Stimulated activated CD8-positive, alpha-beta memory T cell treated with anti-CD3 and anti-CD28 coated beads, Interleukin-7, amount 100 ng/mL, for 24 hours (primary cell): ENCODE data around the gene ATP5PD.
A peak's percentile ranks its signal among the peaks of the same experiment; 100 is the strongest.
"Not testable (repeated sequence)": the region's sequence is repeated elsewhere in the genome, so short reads cannot be mapped to it uniquely, and the experiment has no call there.

Experiments
- DNase-seq: peaks from one replicate; pipeline ENCODE4 v3.0.0-alpha.2; 2020; ENCODE audit warnings: low read depth

Gene ATP5PD

DNA sequence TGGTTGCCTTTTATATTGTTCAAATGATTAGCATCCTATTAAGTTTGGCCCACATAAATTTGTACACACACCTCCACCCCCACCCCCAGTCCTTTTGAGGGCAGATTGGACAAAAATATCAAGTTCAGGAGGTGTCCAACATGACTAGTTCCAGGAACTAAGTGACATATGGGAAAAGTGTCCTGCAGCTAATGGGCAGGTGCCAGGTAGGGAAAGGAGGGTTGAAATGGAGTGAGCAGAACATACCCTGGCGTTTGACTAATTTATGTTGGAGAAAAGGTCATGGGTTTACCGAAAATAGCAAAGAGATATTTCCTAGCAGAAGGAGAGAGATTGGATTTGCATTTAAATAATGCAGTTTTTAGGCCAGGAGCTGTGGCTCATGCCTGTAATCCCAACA, 5.2 kb upstream of the ATP5PD start:
- DNase-seq: no peak

DNA sequence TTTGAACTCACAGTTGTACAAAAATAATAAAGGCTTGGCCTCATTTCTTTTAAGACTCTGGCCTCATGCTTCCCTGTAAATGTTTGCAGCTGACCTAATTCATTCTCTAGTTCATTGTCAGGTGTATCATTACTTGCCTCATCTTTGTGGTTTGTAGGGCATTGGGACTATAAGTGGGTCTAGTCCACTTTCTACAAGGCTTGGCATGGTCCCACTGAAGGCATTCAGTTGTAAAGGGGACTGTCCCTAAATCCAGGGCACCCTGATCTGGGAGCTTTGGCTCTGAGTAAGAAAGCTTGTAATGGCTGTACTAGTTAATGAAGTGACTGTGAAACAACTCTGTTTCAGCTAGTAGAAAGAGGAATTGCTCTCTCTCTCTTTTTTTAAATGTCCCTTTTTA, 2.9 kb upstream of the ATP5PD start:
- no peak for DNase-seq

DNA sequence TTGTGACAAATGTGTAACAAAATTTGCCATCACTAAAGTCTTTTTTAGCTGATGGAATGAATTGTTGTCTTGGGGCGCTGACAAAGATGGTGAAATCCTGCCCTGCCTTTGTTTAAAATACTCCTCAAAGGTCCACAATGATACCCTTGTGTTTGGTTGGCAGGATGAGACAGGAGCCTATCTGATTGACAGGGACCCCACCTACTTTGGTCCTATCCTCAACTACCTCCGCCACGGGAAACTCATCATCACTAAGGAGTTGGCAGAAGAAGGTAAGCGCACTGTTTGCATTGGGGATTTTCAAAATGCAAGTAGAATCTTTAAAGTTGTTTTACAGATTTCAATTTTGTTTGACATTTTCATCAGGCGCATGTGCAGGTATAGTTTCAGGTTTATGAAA, 2.3 kb upstream of the ATP5PD start:
- DNase-seq: no peak

DNA sequence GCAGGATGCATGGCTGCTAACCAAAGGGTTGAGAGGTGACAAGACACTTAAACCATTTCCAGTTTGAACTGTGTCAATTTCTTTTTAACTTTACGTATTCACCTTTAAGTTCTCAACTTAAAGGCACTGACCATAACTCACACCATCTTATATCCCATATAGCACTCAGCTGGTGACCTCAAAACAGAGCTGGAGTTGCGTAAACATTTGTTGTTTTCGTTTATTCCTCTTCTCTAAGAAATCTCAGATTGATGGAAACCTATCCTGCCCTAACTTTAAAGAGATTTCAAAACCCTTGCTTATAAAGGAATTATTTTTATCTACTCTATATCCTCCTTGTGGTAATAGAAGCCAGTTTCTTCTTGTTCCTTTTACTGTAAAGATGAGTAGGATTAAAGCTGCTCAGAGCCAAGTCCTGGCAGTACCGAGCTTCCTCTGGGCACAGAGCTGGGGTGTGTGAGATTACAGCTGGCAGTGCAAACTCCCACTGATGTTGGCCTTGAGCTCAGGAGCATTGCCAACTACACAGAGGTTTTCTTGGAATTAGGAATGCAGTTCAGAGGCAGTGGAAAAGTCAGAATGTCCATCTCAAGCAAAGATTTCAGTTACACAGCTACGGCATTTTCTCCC, 1.6 kb upstream of the ATP5PD start:
- no peak for DNase-seq

DNA sequence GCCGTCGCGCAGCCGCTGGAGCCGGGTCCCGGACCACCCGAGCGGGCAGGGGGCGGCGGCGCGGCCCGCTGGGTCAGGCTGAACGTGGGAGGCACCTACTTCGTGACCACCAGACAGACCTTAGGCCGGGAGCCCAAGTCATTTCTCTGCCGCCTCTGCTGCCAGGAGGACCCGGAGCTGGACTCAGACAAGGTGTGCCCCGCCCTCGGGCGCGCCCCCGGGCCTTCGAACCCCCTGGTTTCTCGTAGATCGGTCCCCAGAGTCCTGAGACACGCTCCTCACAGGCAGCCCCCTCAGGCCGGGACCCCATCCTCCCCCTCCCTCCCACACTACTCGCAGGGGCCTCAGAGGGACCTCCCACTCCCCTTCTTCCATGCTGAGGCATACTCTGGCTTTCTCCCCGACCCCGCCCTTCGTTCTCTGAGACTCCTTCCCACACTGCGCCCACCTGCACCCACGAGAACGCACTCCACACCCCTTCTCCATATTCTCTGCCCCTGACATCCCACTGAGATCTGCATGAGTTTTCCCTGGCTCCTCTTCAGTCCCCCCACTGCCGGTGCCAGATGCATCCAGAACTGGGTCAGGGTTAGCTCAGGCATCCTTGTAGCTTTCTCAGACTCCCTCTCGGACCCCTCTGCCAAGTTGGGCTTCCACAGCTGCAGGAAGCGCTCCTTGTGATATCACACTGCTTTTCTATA, 779 bp upstream of the ATP5PD start:
- no peak for DNase-seq

DNA sequence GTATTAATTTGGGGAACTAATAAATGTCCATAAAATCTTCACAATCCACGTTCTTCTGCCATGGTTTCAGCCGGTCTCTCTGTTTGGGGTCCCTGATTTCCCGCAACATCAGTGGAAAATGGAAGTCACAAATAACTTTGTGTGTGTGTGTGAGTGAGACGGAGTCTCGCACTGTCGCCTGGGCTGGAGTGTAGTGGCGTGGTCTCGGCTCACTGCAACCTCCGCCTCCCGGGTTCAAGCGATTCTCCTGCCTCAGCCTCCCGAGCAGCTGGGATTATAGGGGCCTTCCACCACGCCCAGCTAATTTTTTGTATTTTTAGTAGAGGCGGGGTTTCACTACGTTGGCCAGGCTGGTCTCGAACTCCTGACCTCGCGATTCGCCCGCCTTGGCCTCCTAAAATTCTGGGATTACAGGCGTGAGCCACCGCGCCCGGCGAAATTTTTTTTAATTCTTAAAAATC, 793 bp downstream of the ATP5PD start:
- DNase-seq: not testable (repeated sequence)

DNA sequence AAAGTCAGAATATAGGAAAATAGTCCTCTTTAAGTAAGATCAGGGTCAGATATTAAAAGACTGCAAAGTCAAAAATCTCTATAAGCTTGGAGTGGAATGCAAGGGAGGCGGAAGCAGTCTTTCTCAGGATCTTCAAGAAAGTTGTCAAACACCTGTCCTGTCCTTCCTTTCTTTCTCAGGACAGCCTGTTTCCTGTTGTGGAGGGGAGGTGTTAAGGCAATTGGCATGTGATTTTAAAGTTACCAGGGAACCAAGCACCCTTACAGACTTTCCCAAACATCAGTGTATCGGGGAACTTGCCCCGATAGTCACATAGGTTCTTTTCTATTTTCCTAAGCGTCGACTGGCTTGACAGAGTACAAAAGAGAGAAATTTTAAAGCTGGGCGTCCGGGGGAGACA, 2.1 kb downstream of the ATP5PD start:
- no peak for DNase-seq

DNA sequence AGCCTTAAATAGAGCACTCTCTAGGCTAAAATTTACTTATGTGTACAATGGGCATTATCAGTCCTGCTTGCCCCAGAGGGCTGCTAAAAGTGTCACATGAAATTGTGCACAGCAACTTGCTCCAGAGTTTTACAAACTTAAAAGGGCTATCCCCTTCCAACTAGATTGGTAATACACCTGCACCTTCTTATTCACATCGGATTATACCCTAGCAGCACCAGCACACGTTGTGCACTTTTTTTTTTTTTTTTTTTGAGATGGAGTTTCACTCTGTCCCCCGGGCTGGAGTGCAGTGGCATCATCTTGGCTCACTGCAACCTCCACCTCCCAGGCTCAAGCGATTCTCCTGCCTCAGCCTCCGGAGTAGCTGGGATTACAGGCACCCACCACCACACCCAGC, 3.0 kb downstream of the ATP5PD start:
- not testable (repeated sequence) for DNase-seq

DNA sequence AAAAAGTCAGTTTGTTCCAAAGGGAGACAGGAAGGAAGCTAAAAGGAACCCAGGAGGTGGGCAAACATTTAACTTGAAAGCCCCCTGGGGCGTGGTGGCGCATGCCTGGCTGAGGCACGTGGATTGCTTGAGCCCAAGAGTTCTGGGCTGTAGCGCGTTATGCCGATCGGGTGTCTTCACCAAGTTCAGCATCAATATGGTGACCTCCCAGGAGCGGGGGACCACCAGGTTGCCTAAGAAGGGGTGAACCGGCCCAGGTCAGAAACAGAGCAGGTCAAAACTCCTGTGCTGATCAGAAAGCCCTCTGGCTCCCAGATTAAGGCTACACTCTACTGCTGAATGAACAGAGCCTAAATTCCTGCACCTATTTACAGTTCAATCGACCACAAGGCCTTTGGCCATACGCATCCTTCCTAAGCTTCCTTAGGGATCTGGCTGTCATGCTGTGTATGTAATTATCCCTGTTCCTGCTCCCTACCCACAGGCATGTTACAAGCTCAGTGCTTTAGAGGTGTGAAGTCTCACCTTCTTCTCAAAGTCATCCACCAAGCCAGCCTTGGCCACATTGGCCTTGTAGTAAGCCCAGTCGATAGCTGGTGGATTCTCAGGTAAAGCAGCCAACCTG, 5.0 kb downstream of the ATP5PD start:
- no peak for DNase-seq

DNA sequence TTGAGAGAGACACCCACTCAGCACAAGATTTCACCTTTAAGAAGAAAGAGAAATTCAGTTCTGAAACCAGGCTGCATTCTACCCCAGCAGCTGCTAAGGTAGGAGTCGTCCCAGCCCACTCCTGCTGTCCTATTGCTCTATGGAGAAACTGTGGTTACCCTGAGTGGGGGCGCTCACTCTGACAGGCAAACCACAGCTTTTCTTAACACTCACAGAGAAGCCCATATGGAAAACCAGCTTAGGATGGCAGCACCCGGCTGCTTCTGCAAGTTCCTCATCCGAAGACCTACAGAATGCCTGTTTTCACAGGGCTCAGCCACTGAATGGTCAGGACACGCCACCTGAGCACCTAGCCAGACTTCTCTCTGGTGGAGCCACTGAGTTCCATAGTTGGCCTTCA, 7.5 kb downstream of the ATP5PD start:
- no peak for DNase-seq

DNA sequence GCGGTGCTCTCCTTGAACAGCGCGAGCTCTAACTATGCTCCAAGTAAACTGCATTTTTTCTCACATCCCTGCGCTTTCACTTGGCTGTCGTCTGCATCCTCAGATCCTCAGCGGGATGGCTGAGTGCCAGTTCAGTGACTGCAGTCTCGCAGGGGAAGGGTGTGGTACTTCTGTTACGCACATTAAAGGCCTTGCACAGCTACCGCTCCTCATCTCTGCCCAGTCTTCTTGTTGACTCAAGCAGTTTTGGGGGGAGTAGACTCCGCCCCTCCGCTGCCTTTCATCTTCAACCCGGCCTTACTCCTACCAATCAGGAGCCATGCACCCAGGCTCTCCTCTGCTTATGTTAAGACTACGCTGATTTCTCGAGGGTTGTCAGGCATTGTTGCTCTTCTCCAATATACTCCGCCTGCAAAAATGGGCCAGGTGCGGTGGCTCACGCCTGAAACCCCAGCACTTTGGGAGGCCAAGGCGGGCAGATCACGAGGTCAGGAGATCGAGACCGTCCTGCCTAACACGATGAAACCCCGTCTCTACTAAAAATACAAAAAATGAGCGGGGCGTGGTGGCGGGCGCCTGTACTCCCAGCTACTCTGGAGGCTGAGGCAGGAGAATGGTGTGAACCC, 10.0 kb downstream of the ATP5PD start:
- DNase-seq: no peak

DNA sequence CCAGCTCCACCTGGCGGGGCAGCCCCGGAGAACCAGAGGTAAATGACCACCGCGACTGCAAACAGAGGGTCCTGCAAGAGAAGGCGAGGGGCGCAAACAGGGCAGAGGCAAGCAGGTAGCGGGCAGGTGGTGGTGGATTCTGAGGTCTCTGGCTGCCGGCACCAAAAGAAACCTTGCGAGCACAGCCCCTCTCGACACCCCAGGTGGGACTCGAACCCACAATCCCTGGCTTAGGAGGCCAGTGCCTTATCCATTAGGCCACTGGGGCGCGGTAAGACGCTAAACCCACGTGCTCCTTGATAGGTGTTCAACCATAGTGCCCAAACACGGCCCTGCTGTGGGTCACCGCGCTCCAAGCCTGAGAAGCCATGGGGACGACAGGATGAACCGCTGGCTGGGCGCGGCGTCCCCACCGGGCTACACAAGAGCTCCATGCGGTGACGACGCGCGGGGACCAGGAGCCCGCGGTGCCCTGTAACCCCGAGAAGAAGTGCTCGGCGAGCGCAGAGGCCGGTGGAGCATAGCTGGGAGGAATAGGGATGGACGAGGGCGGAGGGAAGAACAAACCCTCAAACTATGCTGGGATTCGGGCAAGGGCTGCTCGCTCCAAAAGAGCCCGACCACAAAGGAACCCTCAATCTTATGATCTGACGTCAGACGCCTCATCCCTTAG, 12.4 kb downstream of the ATP5PD start:
- peak; percentile 92 for DNase-seq

DNA sequence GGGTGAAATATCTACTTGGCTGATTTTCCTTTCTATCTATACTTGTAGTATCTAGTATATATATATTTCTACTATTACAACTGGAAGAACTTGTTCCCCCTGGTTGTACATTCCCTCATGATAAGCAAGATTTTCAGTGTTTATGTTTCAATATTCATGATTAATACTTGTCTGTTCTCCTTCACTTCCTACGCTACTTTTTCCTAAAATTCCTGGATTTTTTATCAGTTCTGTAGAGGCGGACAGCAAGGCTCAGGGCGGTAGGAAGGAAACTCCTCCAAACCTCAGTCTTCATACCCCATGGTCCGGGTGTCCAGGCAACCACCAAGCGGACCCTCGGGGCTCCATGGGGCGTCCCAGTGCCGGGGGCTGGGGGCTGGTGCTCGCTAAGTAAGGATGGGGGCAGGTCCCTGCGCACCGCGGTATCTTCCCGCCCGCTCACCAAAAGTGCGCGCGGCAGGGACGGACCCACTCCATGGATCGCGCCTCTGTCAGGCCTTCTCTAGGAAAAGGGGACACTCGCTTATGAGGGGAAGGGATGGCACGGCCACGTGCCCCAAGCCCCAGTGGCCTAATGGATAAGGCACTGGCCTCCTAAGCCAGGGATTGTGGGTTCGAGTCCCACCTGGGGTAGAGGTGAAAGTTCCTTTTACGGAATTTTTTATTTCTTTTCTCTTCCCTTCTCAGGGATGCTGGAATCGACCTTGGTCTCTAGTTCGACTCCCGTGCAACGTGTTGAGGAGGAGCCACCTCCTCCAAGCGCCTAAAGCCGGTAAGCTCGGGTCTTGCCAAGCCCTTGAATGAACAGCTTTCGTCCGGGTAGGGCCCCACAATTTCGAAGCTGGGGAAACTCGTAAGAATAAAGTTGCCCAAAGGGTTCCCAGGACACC, 13.2 kb downstream of the ATP5PD start:
- DNase-seq: peak; percentile 92

DNA sequence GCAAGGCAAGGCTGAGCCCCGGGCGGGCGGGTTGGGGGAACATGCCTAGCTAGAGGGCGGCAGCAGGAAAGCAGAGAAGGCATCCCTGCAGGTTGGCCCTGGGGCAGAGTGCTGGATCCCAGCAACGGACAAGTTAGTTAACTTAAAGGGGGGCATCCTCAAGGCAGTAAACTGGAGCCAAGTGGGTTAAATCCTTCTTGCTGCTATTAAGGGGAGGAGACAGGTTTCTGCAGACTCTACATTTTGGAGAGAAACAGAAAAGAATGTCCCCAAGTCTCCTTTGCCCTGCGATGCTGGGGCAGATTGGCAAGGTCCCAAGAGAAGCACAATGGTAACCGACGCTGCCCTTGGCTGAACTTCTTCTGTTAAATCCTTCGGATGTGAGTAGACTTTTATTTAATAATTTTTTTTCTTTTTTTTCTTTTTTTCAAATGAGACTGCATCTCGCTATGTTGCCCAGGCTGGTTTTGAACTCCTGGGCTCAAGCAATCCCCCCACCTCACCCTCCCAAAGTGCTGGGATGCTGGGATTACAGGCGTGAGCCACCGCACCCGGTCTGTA, 14.0 kb downstream of the ATP5PD start:
- no peak for DNase-seq

DNA sequence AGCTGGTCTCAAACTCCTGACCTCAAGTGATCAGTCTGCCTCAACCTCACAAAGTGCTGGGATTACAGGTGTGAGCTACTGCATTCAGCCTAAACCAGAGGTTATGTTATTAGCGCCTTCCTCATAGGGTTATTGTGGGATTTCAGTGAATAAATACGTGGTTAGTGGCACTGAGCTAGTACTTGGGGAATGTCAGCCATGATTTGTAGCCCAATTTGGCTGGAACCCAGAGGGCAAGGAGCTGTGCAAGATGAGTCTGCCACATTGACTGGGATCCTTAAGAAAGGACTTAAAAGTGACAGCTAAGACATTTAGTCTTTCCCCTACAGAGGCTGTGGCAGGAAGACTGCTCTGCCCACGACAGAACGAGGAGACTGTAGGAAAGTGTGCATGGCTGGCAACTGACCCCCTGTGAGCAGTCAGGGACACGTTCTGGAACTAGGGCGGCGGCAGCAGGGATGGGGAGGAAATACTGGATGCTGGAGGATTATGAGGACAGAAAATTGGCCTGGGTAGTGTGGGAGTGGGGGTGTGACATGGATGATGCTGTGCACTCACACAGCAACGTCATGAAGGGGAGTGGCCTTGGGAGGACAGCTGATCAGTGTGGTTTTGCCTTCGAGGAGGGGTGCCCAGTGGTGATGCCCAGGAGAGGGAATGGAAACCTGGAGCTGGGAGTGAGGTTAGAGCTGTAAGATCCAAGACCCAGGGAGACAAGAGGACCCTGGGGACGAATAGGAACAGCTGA, 14.6 kb downstream of the ATP5PD start:
- DNase-seq: no peak

DNA sequence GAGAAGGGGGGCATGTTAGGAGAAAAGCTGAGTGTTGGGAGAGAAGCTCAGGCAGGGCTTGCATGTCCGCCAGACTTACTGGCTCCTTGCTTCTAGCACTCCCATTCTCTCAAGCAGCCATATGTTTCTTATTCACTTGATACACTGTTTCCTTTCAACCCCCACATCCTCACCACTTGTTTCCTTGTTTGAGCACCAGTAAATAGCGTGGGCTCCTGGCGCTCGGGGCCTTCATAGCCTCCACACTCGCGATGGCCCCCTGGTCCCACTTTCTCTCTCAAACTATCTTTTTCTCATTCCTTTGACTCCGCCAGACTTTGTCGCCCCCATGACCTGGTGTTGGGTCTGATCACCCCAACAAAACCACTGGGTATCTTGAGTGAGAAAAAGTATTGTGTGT, 16.6 kb downstream of the ATP5PD start:
- DNase-seq: no peak

DNA sequence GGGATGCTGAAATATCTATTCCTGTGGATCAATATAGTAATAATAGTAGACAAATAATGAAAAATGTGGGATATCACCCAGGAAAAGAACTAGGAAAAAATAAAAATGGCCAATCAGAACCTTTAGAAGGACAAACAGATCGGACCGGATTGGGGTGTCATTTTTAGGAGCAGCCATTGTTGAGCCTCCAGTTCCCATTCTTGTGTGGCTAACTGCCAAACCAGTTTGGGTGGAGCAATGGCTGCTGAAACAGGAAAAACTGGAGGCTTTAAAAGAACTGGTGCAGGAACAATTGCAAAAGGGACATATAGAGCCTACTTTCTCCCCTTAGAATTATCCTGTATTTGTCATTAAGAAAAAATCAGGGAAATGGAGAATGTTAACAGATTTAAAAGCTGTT, 20.1 kb downstream of the ATP5PD start:
- not testable (repeated sequence) for DNase-seq

DNA sequence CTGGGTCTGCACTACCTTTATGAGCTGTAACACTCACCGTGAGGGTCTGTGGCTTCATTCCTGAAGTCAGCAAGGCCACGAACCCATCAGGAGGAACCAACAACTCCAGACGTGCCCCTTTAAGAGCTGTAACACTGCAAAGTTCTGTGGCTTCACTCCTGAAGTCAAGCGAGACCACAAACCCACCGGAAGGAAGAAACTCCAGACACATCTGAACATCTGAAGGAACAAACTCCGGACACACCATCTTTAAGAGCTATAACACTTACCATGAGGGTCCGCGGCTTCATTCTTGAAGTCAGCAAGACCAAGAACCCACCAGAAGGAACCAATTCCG, 21.4 kb downstream of the ATP5PD start:
- not testable (repeated sequence) for DNase-seq

DNA sequence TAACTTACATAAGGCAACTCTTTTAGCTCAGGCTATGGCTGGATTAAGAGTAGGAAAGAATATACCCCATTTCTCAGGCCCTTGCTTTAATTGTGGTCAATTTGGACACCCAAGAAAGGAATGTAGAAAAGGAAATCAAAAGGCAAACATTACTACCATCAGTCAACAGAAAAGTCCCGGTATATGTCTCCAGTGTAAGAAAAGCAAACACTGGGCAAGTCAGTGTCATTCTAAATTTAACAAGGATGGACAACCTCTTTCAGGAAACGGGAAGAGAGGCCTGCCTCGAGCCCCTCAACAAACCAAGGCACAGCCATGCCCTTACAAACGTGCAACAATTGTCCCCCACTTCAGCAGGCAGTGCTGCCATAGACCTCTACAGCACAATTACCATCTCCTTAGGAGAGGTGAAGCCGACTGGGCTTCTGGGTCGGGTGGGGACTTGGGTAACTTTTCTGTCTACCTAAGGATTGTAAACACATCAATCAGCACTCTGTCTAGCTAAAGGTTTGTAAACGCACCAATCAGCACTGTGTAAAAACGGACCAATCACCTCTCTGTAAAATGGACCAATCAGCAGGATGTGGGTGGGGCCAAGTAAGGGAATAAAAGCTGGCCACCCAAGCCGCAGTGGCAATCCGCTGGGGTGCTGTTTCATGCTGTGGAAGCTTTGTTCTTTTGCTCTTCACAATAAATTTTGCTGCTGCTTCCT, 21.9 kb downstream of the ATP5PD start:
- no peak for DNase-seq
